H9 (cell line): ENCODE measurements around the gene PNMT. TPM values are rescaled to one million over a fixed set of nuclear protein-coding genes. Genes with fewer than 3 reads are reported as not detected.

Experiments
- DNase-seq: peaks from one replicate; pipeline ENCODE4 v3.0.0-alpha.2; 2017
- H2AFZ ChIP-seq: one replicate; pipeline ENCODE4 v1.6.1; 2013; ENCODE audit warnings: mild to moderate bottlenecking, low read length, control low read depth, moderate library complexity
- H2AK5ac ChIP-seq: 2 replicates; pipeline ENCODE4 v1.6.1; 2013; ENCODE audit warnings: low read length, control low read depth, mixed read lengths; ENCODE audit not compliant: insufficient read length
- H2BK120ac ChIP-seq: one replicate; pipeline ENCODE4 v1.6.1; 2013; ENCODE audit warnings: low read depth, mild to moderate bottlenecking, low read length, control low read depth, inconsistent platforms; ENCODE audit not compliant: poor library complexity, severe bottlenecking
- H2BK12ac ChIP-seq: 2 replicates; pipeline ENCODE4 v1.6.1; 2013; ENCODE audit warnings: low read length, control low read depth, mixed read lengths, low read depth; ENCODE audit not compliant: insufficient read length
- H2BK15ac ChIP-seq: 2 replicates; pipeline ENCODE4 v1.6.1; 2013; ENCODE audit warnings: low read depth, low read length, control low read depth
- H2BK20ac ChIP-seq: one replicate; pipeline ENCODE4 v1.6.1; 2013; ENCODE audit warnings: low read depth, mild to moderate bottlenecking, low read length, control low read depth, inconsistent platforms; ENCODE audit not compliant: poor library complexity, severe bottlenecking
- H2BK5ac ChIP-seq: 2 replicates; pipeline ENCODE4 v1.6.1; 2013; ENCODE audit warnings: low read length, control low read depth, mixed read lengths; ENCODE audit not compliant: insufficient read length
- H3K14ac ChIP-seq: 2 replicates; pipeline ENCODE4 v1.6.1; 2013; ENCODE audit warnings: low read length, control low read depth; ENCODE audit not compliant: insufficient read depth
- H3K18ac ChIP-seq: 2 replicates; pipeline ENCODE4 v1.6.1; 2013; ENCODE audit warnings: low read depth, mild to moderate bottlenecking, mixed read lengths, low read length, control low read depth; ENCODE audit not compliant: insufficient read length
- H3K23ac ChIP-seq: 2 replicates; pipeline ENCODE4 v1.6.1; 2013; ENCODE audit warnings: low read length, control low read depth, mixed read lengths, low read depth; ENCODE audit not compliant: insufficient read length
- H3K23me2 ChIP-seq: 2 replicates; pipeline ENCODE4 v1.6.1; 2013; ENCODE audit warnings: low read depth, mild to moderate bottlenecking, mixed read lengths, low read length, control low read depth; ENCODE audit not compliant: insufficient read length, poor library complexity, severe bottlenecking
- H3K27ac ChIP-seq: 2 replicates; pipeline ENCODE4 v1.5.1; 2013; ENCODE audit warnings: low read length, control low read depth, mixed read lengths, low read depth; ENCODE audit not compliant: insufficient read length
- H3K27me3 ChIP-seq: 2 replicates; pipeline ENCODE4 v1.6.1; 2013; ENCODE audit warnings: low read length, control low read depth, inconsistent platforms; ENCODE audit not compliant: insufficient read depth
- H3K4ac ChIP-seq: 2 replicates; pipeline ENCODE4 v1.6.1; 2013; ENCODE audit warnings: low read depth, mild to moderate bottlenecking, control low read depth, inconsistent platforms, low read length, moderate library complexity
- H3K4me1 ChIP-seq: 2 replicates; pipeline ENCODE4 v1.6.1; 2013; ENCODE audit warnings: low read length, control low read depth, inconsistent platforms; ENCODE audit not compliant: insufficient read depth
- H3K4me2 ChIP-seq: 2 replicates; pipeline ENCODE4 v1.6.1; 2013; ENCODE audit warnings: low read length, control low read depth, mixed read lengths; ENCODE audit not compliant: insufficient read length, insufficient read depth
- H3K56ac ChIP-seq: 2 replicates; pipeline ENCODE4 v1.6.1; 2013; ENCODE audit warnings: low read depth, mild to moderate bottlenecking, mixed read lengths, low read length, control low read depth; ENCODE audit not compliant: insufficient read length
- H3K79me1 ChIP-seq: 2 replicates; pipeline ENCODE4 v1.6.1; 2013; ENCODE audit warnings: low read depth, mild to moderate bottlenecking, moderate library complexity, low read length, control low read depth, inconsistent platforms; ENCODE audit not compliant: insufficient read depth, poor library complexity, severe bottlenecking
- H3K79me2 ChIP-seq: 2 replicates; pipeline ENCODE4 v1.6.1; 2013; ENCODE audit warnings: low read length, control low read depth, inconsistent platforms; ENCODE audit not compliant: insufficient read depth
- H3K9ac ChIP-seq: 2 replicates; pipeline ENCODE4 v1.6.1; 2013; ENCODE audit warnings: low read length, control low read depth, mixed read lengths; ENCODE audit not compliant: insufficient read length; ENCODE audit errors: extremely low read depth
- H3K9me3 ChIP-seq: one replicate; pipeline ENCODE4 v1.6.1; 2013; ENCODE audit warnings: low read depth, low read length, inconsistent platforms; ENCODE audit not compliant: control insufficient read depth
- H3T11ph ChIP-seq: one replicate; pipeline ENCODE4 v1.6.1; 2013; ENCODE audit warnings: mild to moderate bottlenecking, low read length, control low read depth, inconsistent platforms
- H4K20me1 ChIP-seq: one replicate; pipeline ENCODE4 v1.6.1; 2013; ENCODE audit not compliant: control insufficient read depth, insufficient read length, insufficient read depth
- H4K5ac ChIP-seq: 2 replicates; pipeline ENCODE4 v1.6.1; 2013; ENCODE audit warnings: low read depth, mild to moderate bottlenecking, mixed read lengths, low read length, control low read depth; ENCODE audit not compliant: insufficient read length
- H4K8ac ChIP-seq: replicated peaks from 2 replicates; pipeline ENCODE4 v1.6.1; 2013; ENCODE audit warnings: low read length, control low read depth, mixed read lengths, low read depth; ENCODE audit not compliant: insufficient read length
- H4K91ac ChIP-seq: 2 replicates; pipeline ENCODE4 v1.6.1; 2013; ENCODE audit warnings: low read depth, mild to moderate bottlenecking, moderate library complexity, mixed read lengths, low read length, control low read depth; ENCODE audit not compliant: insufficient read length
- H3K27ac Mint-ChIP-seq, 3 experiments: 2 replicates in 2 of 3; 3 replicates in 1 of 3; pipeline ENCODE4 v1.8.0; 2020 to 2021; ENCODE audit warnings: mixed read lengths in 3 of 3, mild to moderate bottlenecking in 1 of 3, moderate library complexity in 1 of 3
- H3K27me3 Mint-ChIP-seq: 2 replicates; pipeline ENCODE4 v1.8.0; 2021; ENCODE audit warnings: low read depth, mild to moderate bottlenecking, moderate library complexity, mixed read lengths
- H3K36me3 Mint-ChIP-seq, 3 experiments: 2 replicates in 2 of 3; 3 replicates in 1 of 3; pipeline ENCODE4 v1.8.0; 2020 to 2021; ENCODE audit warnings: low read depth in 3 of 3, mixed read lengths in 3 of 3; ENCODE audit not compliant: insufficient read depth in 1 of 3
- H3K4me1 Mint-ChIP-seq, 2 experiments: 2 replicates each; pipeline ENCODE4 v1.8.0; 2020; ENCODE audit warnings: mixed read lengths in 2 of 2
- H3K4me3 Mint-ChIP-seq, 2 experiments: 2 replicates in 1 of 2; 3 replicates in 1 of 2; pipeline ENCODE4 v1.8.0; 2020 to 2021; ENCODE audit warnings: mild to moderate bottlenecking in 2 of 2, mixed read lengths in 2 of 2, moderate library complexity in 1 of 2
- H3K9me3 Mint-ChIP-seq, 2 experiments: 2 replicates in 1 of 2; 3 replicates in 1 of 2; pipeline ENCODE4 v1.8.0; 2020; ENCODE audit warnings: mild to moderate bottlenecking in 2 of 2, mixed read lengths in 2 of 2, moderate library complexity in 1 of 2
- CTCF ChIP-seq: fragments of 200-600 bp; sonication (generic); conservative IDR thresholded peaks from 3 replicates; pipeline ENCODE4 v1.8.0; 2021; ENCODE audit warnings: antibody characterized with exemption, mild to moderate bottlenecking
- WGBS: extraction: QIAGEN DNeasy Blood & Tissue Kit; methylation state at CpG from one replicate; pipeline ENCODE4 v1.1.7; 2013; ENCODE audit warnings: missing lambda C conversion rate, low lambda C conversion rate, mixed read lengths; ENCODE audit not compliant: insufficient read length; ENCODE audit errors: extremely low coverage; 5-methylcytosine and 5-hydroxymethylcytosine counted together
- total RNA-seq: library from RNA; stranded (reverse); gene quantifications from 2 replicates; pipeline ENCODE4 v1.2.1, GENCODE V29; 2021

Gene PNMT
- total RNA-seq, 1 experiment from 2014 or later = 2.1 TPM

GRCh38 chr17:39701784-39702422 is 33.6 kb downstream of the PNMT start:
- peaks cover 49% of the 10 kb centered on the region for H3K79me2 ChIP-seq
- peaks cover 61 to 71% of the 10 kb centered on the region in 2 experiments for H3K4me1 Mint-ChIP-seq

More at GRCh38 chr17:39701784-39702422, 33.6 kb downstream of the PNMT start:
- H2AFZ ChIP-seq = no peak overlapping the region
- H3K18ac ChIP-seq = no peak overlapping the region
- no peak overlapping the region for H4K8ac ChIP-seq
- H3K9me3 ChIP-seq = no peaks in the 10 kb centered on the region
- H2BK20ac ChIP-seq = no peak overlapping the region
- no peak overlapping the region for H2BK15ac ChIP-seq
- peak overlapping the region; percentile 57 to 88 (median 76); a peak in 3 of 7 replicates for H3K27ac Mint-ChIP-seq
- H2BK120ac ChIP-seq = no peak overlapping the region
- DNase-seq = no peak
- H2BK12ac ChIP-seq = no peak overlapping the region
- H3K27ac ChIP-seq = no peak overlapping the region
- H3K27me3 Mint-ChIP-seq = no peaks in the 10 kb centered on the region; the same call in 1 of the 2 replicates
- no peak overlapping the region for H3K4ac ChIP-seq
- H3K4me3 Mint-ChIP-seq = peak overlapping the region; percentile 92 to 97
- H3K23ac ChIP-seq = no peak overlapping the region
- H3K9me3 Mint-ChIP-seq = no peaks in the 10 kb centered on the region
- no peak overlapping the region for H3K56ac ChIP-seq
- H4K5ac ChIP-seq = no peak overlapping the region
- no peak overlapping the region for H3T11ph ChIP-seq
- no peak overlapping the region for H4K91ac ChIP-seq
- no peak overlapping the region for H3K9ac ChIP-seq
- peaks cover 12 to 36% (median 26%) of the 10 kb centered on the region in 3 experiments for H3K36me3 Mint-ChIP-seq
- peaks cover 8% of the 10 kb centered on the region for H3K23me2 ChIP-seq
- H3K14ac ChIP-seq = no peak overlapping the region
- H2AK5ac ChIP-seq = no peak overlapping the region
- H2BK5ac ChIP-seq = no peak overlapping the region
- no peaks in the 10 kb centered on the region for H4K20me1 ChIP-seq
- no peaks in the 10 kb centered on the region for H3K27me3 ChIP-seq
- peak overlapping the region; percentile 95 for H3K4me2 ChIP-seq
- no CpG with 5 or more reads among the region's 4 CpGs for WGBS
- TF ChIP-seq CTCF = no peak
- H3K79me1 ChIP-seq = no peaks in the 10 kb centered on the region
- peaks cover 18% of the 10 kb centered on the region for H3K4me1 ChIP-seq
